NCI-H345 treated with DMSO at 0.1 percent for 48 hours (cell line): ENCODE measurements around the gene TBX10.
"Not testable (repeated sequence)": the region's sequence is repeated elsewhere in the genome, so short reads cannot be mapped to it uniquely, and the experiment has no call there.

Experiments used
- DNase-seq: peaks from one replicate; lab custom pipeline; 2025; ENCODE audit not compliant: unreplicated experiment; lab: John Stamatoyannopoulos, UW

The TBX10 gene

GRCh38 chr11:67604815-67605214 lies 34.7 kb downstream of the TBX10 start:
- no peak for DNase-seq

GRCh38 chr11:67604119-67604518 lies 35.4 kb downstream of the TBX10 start:
- not testable (repeated sequence) for DNase-seq

GRCh38 chr11:67601098-67601497 lies 38.5 kb downstream of the TBX10 start:
- DNase-seq: no peak

GRCh38 chr11:67600324-67601029 lies 39.1 kb downstream of the TBX10 start:
- no peak for DNase-seq

GRCh38 chr11:67599149-67599548 lies 40.4 kb downstream of the TBX10 start:
- no peak for DNase-seq

- not testable (repeated sequence) for DNase-seq
Measured at GRCh38 chr11:67597963-67598362, 41.6 kb downstream of the TBX10 start.

- not testable (repeated sequence) for DNase-seq
Measured at GRCh38 chr11:67597458-67597857, 42.1 kb downstream of the TBX10 start.

GRCh38 chr11:67596753-67597300 lies 42.7 kb downstream of the TBX10 start:
- no peak for DNase-seq

GRCh38 chr11:67594480-67594879 lies 45.1 kb downstream of the TBX10 start:
- DNase-seq: no peak

GRCh38 chr11:67593565-67593905 lies 46.0 kb downstream of the TBX10 start:
- no peak for DNase-seq

GRCh38 chr11:67592880-67593564 lies 46.5 kb downstream of the TBX10 start:
- no peak for DNase-seq

GRCh38 chr11:67588899-67589415 lies 50.6 kb downstream of the TBX10 start:
- DNase-seq: not testable (repeated sequence)

GRCh38 chr11:67588136-67588503 lies 51.4 kb downstream of the TBX10 start:
- DNase-seq: no peak

GRCh38 chr11:67586568-67587250 lies 52.9 kb downstream of the TBX10 start:
- DNase-seq: no peak

- DNase-seq: no peak
Measured at GRCh38 chr11:67585911-67586310, 53.7 kb downstream of the TBX10 start.

- DNase-seq: no peak
Measured at GRCh38 chr11:67584881-67585873, 54.4 kb downstream of the TBX10 start.

GRCh38 chr11:67584205-67584880 lies 55.2 kb downstream of the TBX10 start:
- no peak for DNase-seq

GRCh38 chr11:67583247-67584204 lies 56.0 kb downstream of the TBX10 start, which contains the start of gene GSTP1:
TSS of gene GSTP1 (plus strand) at chr11:67583812. CDS start at chr11:67583844, 32 bp downstream.
- DNase-seq: no peak

GRCh38 chr11:67582011-67582410 lies 57.6 kb downstream of the TBX10 start:
- peak; percentile 24 for DNase-seq
